SK-N-SH (cell line): ENCODE results near the gene LANCL3. TPM values are rescaled to one million over a fixed set of nuclear protein-coding genes. Genes with fewer than 3 reads are reported as not detected.

Experiments
- polyA plus RNA-seq, 3 experiments: library from polyadenylated mRNA; depleted of rRNA; stranded (reverse); fragments of >200 nt; gene quantifications; 2 replicates each; pipeline ENCODE4 v1.2.3, GENCODE V29; 2012

LANCL3 gene
- polyA plus RNA-seq, 1 of the 3 experiments (the other 2 are of a cell fraction): under 0.01 TPM

Other genes starting within 250 kb of the LANCL3 start
- gene PRRG1, start 222.3 kb upstream of the LANCL3 start, polyA plus RNA-seq (2012; rRNA removed): 3.0 and 4.0 TPM in 2 replicates
- gene XK, start 114.1 kb downstream of the LANCL3 start, polyA plus RNA-seq (2012; rRNA removed): not detected in 2 replicates
- not detected in 2 replicates for gene CYBB, start 208.4 kb downstream of the LANCL3 start, polyA plus RNA-seq (2012; rRNA removed)